HEK293 (cell line): ENCODE measurements around the gene ZFYVE28.

Experiments used
- SALL2 ChIP-seq: fragments of 450-650 bp; formaldehyde crosslinking; IDR thresholded peaks from 2 replicates; pipeline ENCODE4 v1.5.0; 2017; ENCODE audit warnings: missing biosample characterization, mild to moderate bottlenecking, missing genetic modification characterization, borderline replicate concordance
- ZFP41 ChIP-seq: fragments of 450-650 bp; formaldehyde crosslinking; IDR thresholded peaks from 2 replicates; pipeline ENCODE4 v1.5.1; 2016; ENCODE audit warnings: missing biosample characterization, missing genetic modification characterization, borderline replicate concordance
- ZNF146 ChIP-seq: fragments of 450-650 bp; formaldehyde crosslinking; IDR thresholded peaks from 2 replicates; pipeline ENCODE4 v1.5.1; 2016; ENCODE audit warnings: missing biosample characterization, missing genetic modification characterization
- ZNF266 ChIP-seq: fragments of 450-650 bp; formaldehyde crosslinking; IDR thresholded peaks from 2 replicates; pipeline ENCODE4 v1.5.1; 2016; ENCODE audit warnings: missing biosample characterization, missing genetic modification characterization, low read depth
- ZNF302 ChIP-seq: fragments of 450-650 bp; formaldehyde crosslinking; IDR thresholded peaks from 2 replicates; pipeline ENCODE4 v1.5.1; 2016; ENCODE audit warnings: missing biosample characterization, missing genetic modification characterization, low read depth
- ZNF558 ChIP-seq: fragments of 450-650 bp; formaldehyde crosslinking; IDR thresholded peaks from 2 replicates; pipeline ENCODE4 v1.5.1; 2016; ENCODE audit warnings: missing biosample characterization, missing genetic modification characterization
- ZNF776 ChIP-seq: fragments of 450-650 bp; formaldehyde crosslinking; IDR thresholded peaks from 2 replicates; pipeline ENCODE4 v1.5.0; 2017; ENCODE audit warnings: missing biosample characterization, missing genetic modification characterization, borderline replicate concordance
- ZSCAN16 ChIP-seq: fragments of 450-650 bp; formaldehyde crosslinking; IDR thresholded peaks from 2 replicates; pipeline ENCODE4 v1.5.1; 2016; ENCODE audit warnings: missing biosample characterization, missing genetic modification characterization
- TF ChIP-seq, protein P1 (sequence below): fragments of 450-650 bp; formaldehyde crosslinking; IDR thresholded peaks from 2 replicates; pipeline ENCODE4 v1.5.1; 2016; ENCODE audit warnings: missing biosample characterization, missing genetic modification characterization
- TF ChIP-seq, protein P2 (sequence below): fragments of 450-650 bp; formaldehyde crosslinking; IDR thresholded peaks from 2 replicates; pipeline ENCODE4 v1.5.1; 2016; ENCODE audit warnings: missing biosample characterization, missing genetic modification characterization

DNA sequence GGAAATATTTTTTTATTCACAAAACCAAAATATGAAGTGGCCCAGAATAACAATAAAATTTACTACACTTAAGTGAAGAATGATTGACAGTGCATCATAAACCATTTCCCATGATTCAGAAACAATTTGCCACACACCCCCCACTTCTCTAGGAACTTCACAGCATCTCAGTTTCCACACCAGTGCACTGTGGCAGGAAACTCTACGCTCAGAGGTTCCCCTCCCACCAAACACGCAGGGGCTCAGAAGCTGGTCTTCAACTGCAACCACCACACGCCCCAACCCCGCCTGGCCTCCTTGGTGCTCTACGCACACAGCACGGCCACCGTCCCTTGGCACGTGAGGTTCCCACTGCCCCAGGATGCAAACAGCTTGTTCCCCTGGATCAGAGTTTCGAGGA, 63.7 kb downstream of the ZFYVE28 start:
- TF ChIP-seq ZNF558, result no peak
- no peak for TF ChIP-seq SALL2
- no peak for TF ChIP-seq ZNF776 (tag by site-specific recombination)
- TF ChIP-seq ZNF146 (tag by site-specific recombination), result no peak
- no peak for TF ChIP-seq ZSCAN16
- TF ChIP-seq, protein P1, sequence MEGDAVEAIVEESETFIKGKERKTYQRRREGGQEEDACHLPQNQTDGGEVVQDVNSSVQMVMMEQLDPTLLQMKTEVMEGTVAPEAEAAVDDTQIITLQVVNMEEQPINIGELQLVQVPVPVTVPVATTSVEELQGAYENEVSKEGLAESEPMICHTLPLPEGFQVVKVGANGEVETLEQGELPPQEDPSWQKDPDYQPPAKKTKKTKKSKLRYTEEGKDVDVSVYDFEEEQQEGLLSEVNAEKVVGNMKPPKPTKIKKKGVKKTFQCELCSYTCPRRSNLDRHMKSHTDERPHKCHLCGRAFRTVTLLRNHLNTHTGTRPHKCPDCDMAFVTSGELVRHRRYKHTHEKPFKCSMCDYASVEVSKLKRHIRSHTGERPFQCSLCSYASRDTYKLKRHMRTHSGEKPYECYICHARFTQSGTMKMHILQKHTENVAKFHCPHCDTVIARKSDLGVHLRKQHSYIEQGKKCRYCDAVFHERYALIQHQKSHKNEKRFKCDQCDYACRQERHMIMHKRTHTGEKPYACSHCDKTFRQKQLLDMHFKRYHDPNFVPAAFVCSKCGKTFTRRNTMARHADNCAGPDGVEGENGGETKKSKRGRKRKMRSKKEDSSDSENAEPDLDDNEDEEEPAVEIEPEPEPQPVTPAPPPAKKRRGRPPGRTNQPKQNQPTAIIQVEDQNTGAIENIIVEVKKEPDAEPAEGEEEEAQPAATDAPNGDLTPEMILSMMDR (tag by site-specific recombination), result no peak
- TF ChIP-seq ZFP41, result no peak
- TF ChIP-seq, protein P2, sequence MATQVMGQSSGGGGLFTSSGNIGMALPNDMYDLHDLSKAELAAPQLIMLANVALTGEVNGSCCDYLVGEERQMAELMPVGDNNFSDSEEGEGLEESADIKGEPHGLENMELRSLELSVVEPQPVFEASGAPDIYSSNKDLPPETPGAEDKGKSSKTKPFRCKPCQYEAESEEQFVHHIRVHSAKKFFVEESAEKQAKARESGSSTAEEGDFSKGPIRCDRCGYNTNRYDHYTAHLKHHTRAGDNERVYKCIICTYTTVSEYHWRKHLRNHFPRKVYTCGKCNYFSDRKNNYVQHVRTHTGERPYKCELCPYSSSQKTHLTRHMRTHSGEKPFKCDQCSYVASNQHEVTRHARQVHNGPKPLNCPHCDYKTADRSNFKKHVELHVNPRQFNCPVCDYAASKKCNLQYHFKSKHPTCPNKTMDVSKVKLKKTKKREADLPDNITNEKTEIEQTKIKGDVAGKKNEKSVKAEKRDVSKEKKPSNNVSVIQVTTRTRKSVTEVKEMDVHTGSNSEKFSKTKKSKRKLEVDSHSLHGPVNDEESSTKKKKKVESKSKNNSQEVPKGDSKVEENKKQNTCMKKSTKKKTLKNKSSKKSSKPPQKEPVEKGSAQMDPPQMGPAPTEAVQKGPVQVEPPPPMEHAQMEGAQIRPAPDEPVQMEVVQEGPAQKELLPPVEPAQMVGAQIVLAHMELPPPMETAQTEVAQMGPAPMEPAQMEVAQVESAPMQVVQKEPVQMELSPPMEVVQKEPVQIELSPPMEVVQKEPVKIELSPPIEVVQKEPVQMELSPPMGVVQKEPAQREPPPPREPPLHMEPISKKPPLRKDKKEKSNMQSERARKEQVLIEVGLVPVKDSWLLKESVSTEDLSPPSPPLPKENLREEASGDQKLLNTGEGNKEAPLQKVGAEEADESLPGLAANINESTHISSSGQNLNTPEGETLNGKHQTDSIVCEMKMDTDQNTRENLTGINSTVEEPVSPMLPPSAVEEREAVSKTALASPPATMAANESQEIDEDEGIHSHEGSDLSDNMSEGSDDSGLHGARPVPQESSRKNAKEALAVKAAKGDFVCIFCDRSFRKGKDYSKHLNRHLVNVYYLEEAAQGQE (tag by site-specific recombination), result no peak
- no peak for TF ChIP-seq ZNF302 (tag by site-specific recombination)
- no peak for TF ChIP-seq ZNF266 (tag by site-specific recombination)
